D721Med (cell line): ENCODE measurements around the gene KRTAP4-1.
"Not testable (repeated sequence)": the region's sequence is repeated elsewhere in the genome, so short reads cannot be mapped to it uniquely, and the experiment has no call there.

Source experiments
- DNase-seq: peaks from one replicate; pipeline ENCODE4 v3.0.0; 2011; ENCODE audit warnings: low spot score; ENCODE audit not compliant: insufficient read length
- FAIRE-seq: peaks from 2 replicates; lab custom pipeline; 2011; peaks lifted over from hg19 to GRCh38; lab: Jason Lieb, UNC
- TF ChIP-seq, protein P1 (sequence below): IDR thresholded peaks from 2 replicates; pipeline ENCODE4 v1.5.1; 2012; ENCODE audit warnings: mild to moderate bottlenecking, control low read depth; ENCODE audit not compliant: insufficient read depth; ENCODE audit errors: missing control alignments

The KRTAP4-1 gene

DNA sequence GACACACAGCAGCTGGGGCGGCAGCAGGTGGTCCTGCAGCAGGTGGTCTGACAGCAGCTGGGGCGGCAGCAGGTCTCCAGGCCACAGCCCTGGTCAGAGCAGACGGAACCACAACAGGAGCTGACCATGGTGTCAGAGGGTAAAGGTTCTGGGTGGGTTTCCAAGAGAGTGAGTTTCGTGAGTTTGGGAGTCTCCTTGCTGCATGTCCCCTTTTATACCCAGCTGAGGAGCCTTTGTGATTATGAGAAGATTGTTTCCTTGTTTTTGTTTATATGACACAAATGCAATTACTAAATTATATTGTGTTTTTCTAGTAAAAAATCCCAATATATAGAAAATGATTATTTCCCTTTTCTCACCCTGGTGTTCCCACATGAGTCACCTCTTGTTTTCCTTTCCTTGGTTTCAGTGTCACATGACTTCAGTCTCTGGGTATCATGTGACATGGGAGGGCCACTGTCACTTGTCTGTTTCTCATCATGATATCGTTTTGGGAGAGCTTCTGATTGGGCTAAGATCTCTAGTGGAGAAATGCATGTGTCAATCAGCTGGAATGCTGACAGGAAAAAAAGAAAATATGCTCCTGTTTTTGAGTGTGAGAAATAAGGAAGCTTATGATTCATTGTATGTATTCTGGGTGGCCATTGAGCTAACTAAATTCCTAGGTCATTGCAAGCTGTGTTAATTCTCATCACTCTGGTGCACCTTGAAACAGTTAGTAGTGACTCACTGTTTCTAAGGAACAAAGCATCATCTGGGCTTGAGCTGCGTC, 44.2 kb downstream of the KRTAP4-1 start, which contains the start of gene KRTAP4-6:
TSS of gene KRTAP4-6 (minus strand) at position 185 of the 772 bp plus-strand sequence. CDS start at position 128, 57 bp downstream.
- FAIRE-seq (no peak), DNase-seq (no peak)
- TF ChIP-seq, protein P1, sequence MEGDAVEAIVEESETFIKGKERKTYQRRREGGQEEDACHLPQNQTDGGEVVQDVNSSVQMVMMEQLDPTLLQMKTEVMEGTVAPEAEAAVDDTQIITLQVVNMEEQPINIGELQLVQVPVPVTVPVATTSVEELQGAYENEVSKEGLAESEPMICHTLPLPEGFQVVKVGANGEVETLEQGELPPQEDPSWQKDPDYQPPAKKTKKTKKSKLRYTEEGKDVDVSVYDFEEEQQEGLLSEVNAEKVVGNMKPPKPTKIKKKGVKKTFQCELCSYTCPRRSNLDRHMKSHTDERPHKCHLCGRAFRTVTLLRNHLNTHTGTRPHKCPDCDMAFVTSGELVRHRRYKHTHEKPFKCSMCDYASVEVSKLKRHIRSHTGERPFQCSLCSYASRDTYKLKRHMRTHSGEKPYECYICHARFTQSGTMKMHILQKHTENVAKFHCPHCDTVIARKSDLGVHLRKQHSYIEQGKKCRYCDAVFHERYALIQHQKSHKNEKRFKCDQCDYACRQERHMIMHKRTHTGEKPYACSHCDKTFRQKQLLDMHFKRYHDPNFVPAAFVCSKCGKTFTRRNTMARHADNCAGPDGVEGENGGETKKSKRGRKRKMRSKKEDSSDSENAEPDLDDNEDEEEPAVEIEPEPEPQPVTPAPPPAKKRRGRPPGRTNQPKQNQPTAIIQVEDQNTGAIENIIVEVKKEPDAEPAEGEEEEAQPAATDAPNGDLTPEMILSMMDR: no peak

DNA sequence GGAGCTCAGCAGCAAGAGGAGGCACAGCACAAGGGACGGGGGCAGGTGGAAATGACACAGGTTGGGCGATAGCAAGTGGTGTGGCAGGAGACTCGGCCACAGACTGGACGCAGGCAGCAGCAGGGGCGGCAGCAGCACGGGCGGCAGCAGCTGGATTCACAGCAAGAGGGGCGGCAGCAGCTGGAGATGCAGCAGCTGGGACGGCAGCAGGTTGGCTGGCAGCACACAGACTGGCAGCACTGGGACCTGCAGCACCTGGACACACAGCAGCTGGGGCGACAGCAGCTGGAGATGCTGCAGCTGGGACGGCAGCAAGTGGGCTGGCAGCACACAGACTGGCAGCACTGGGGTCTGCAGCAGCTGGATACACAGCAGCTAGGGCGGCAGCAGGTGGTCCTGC, 44.8 kb downstream of the KRTAP4-1 start:
- not testable (repeated sequence) for FAIRE-seq, DNase-seq
